ENCODE data around the gene TAAR9. TPM values are rescaled to one million over a fixed set of nuclear protein-coding genes. Genes with fewer than 3 reads are reported as not detected.
A peak's percentile ranks its signal among the peaks of the same experiment; 100 is the strongest.

Gene TAAR9
- total RNA-seq, 1 donor from 2014 or later, result not detected

DNA sequence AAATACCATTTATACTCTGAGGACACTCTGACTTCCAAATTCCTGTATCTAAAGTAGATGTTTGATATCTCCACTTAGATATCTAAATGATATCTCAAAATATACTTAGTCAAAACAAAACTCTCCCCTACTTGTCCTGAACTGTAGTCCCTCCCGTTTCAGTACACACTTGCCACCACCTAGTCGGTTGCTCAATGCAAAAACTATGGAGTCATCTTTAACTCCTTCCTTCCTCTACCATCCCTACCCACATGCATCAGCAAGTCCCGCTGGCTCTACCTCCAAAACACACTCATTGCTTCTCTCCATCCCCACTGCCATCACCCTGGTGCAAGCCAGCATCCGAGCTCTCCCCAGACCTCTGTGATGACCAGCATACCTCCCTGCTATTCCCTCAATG lies 38.3 kb upstream of the TAAR9 start:
- no peaks in the 10 kb centered on the region for H3K9me3 ChIP-seq (ENCODE audit: control insufficient read depth in 3 of 3, low read length in 3 of 3)
- no peak overlapping the region for H3K4me3 ChIP-seq (ENCODE audit: low read length in 3 of 3)
- H3K27me3 ChIP-seq (ENCODE audit: control insufficient read depth in 3 of 3, insufficient read depth in 3 of 3, low read length in 3 of 3), result no peaks in the 10 kb centered on the region
- no peak overlapping the region for H3K27ac ChIP-seq (ENCODE audit: low read depth, low read length)
- no peak overlapping the region for H3K9ac ChIP-seq (ENCODE audit: low read depth in 1 of 3, low read length in 3 of 3)
- H3K4me1 ChIP-seq (ENCODE audit: control insufficient read depth in 3 of 3, insufficient read depth in 3 of 3, low read length in 3 of 3), result peaks cover 0 to 5% (median under 1%) of the 10 kb centered on the region in 3 donors
- H3K36me3 ChIP-seq (ENCODE audit: control insufficient read depth in 3 of 3, insufficient read depth in 3 of 3, low read length in 3 of 3), result peaks cover 3 to 20% (median 16%) of the 10 kb centered on the region in 3 donors

DNA sequence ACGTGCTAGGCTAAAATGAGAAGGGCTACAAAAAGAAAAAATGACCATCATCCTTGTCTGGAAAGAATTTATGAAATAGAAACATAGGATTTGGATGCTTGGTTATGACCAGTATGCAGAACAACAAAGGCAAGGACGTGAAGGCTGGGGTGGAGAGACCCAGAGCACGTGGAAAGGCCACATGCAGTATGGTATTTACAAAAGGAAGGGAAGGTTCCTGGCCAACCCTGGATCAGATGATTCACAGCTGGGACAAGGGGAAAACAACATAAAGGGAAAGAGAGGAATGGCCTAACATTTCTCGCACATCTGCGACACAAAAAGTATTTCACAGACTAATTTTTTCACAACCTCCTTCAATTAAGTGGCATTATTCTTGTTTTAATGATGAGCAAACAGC lies 33.3 kb upstream of the TAAR9 start:
- no peaks in the 10 kb centered on the region for H3K9me3 ChIP-seq (ENCODE audit: control insufficient read depth in 3 of 3, low read length in 3 of 3)
- H3K27me3 ChIP-seq (ENCODE audit: control insufficient read depth in 3 of 3, insufficient read depth in 3 of 3, low read length in 3 of 3), result no peaks in the 10 kb centered on the region
- H3K27ac ChIP-seq (ENCODE audit: low read depth, low read length), result no peak overlapping the region
- no peak overlapping the region for H3K9ac ChIP-seq (ENCODE audit: low read depth in 1 of 3, low read length in 3 of 3)
- peaks cover 5 to 22% (median 9%) of the 10 kb centered on the region in 3 donors for H3K4me1 ChIP-seq (ENCODE audit: control insufficient read depth in 3 of 3, insufficient read depth in 3 of 3, low read length in 3 of 3)
- no peak overlapping the region for H3K4me3 ChIP-seq (ENCODE audit: low read length in 3 of 3)
- H3K36me3 ChIP-seq (ENCODE audit: control insufficient read depth in 3 of 3, insufficient read depth in 3 of 3, low read length in 3 of 3), result peaks cover 3 to 16% (median 9%) of the 10 kb centered on the region in 3 donors

DNA sequence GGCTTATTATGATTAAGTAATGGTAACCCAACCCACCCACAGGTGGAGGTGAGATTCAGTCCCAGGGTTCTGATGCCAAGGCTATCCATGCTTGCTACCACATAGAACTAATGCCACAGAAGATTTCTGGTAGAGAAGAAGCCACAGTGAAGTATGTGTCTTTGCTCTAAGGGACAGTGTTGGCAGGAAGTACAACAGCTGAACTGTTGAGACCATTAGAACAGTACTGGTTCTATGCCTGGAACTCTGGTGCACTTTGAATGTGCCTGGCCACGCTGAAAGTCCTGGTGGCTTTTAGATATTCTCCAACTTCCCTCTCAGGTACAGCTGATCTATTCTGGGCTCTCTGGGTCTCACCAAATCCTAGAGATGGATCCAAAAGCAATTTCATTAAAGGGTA lies 32.9 kb upstream of the TAAR9 start:
- H3K4me3 ChIP-seq (ENCODE audit: low read length in 3 of 3), result no peak overlapping the region
- no peaks in the 10 kb centered on the region for H3K9me3 ChIP-seq (ENCODE audit: control insufficient read depth in 3 of 3, low read length in 3 of 3)
- peaks cover 5 to 22% (median 9%) of the 10 kb centered on the region in 3 donors for H3K4me1 ChIP-seq (ENCODE audit: control insufficient read depth in 3 of 3, insufficient read depth in 3 of 3, low read length in 3 of 3)
- H3K27me3 ChIP-seq (ENCODE audit: control insufficient read depth in 3 of 3, insufficient read depth in 3 of 3, low read length in 3 of 3), result no peaks in the 10 kb centered on the region
- H3K9ac ChIP-seq (ENCODE audit: low read depth in 1 of 3, low read length in 3 of 3), result no peak overlapping the region
- peaks cover 3 to 16% (median 9%) of the 10 kb centered on the region in 3 donors for H3K36me3 ChIP-seq (ENCODE audit: control insufficient read depth in 3 of 3, insufficient read depth in 3 of 3, low read length in 3 of 3)
- H3K27ac ChIP-seq (ENCODE audit: low read depth, low read length), result no peak overlapping the region

DNA sequence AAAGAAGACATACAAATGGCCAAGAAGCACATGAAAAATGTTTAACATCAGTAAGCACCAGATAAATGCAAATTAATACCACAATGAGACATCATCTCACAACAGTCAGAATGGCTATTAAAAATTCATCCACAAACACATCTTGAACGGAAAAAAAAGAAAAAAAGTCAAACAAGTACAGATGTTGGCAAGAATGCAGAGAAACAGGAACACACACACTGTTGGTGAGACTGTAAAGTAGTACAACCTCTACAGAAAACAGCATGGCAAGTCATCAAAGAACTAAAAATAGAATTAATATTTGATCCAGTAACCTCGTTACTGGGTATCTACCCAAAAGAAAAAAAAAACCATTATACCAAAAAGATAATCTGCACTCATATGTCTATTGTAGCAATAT lies 31.6 kb upstream of the TAAR9 start:
- Histone ChIP-seq H3K4me3 (ENCODE audit: low read length in 3 of 3) (no peak overlapping the region), H3K9me3 (ENCODE audit: control insufficient read depth in 3 of 3, low read length in 3 of 3) (no peaks in the 10 kb centered on the region), H3K36me3 (ENCODE audit: control insufficient read depth in 3 of 3, insufficient read depth in 3 of 3, low read length in 3 of 3) (peaks cover 0 to 6% (median 5%) of the 10 kb centered on the region in 3 donors), H3K27ac (ENCODE audit: low read depth, low read length) (no peak overlapping the region), H3K9ac (ENCODE audit: low read depth in 1 of 3, low read length in 3 of 3) (no peak overlapping the region), H3K27me3 (ENCODE audit: control insufficient read depth in 3 of 3, insufficient read depth in 3 of 3, low read length in 3 of 3) (no peaks in the 10 kb centered on the region), H3K4me1 (ENCODE audit: control insufficient read depth in 3 of 3, insufficient read depth in 3 of 3, low read length in 3 of 3) (peaks cover 5 to 31% (median 9%) of the 10 kb centered on the region in 3 donors)

DNA sequence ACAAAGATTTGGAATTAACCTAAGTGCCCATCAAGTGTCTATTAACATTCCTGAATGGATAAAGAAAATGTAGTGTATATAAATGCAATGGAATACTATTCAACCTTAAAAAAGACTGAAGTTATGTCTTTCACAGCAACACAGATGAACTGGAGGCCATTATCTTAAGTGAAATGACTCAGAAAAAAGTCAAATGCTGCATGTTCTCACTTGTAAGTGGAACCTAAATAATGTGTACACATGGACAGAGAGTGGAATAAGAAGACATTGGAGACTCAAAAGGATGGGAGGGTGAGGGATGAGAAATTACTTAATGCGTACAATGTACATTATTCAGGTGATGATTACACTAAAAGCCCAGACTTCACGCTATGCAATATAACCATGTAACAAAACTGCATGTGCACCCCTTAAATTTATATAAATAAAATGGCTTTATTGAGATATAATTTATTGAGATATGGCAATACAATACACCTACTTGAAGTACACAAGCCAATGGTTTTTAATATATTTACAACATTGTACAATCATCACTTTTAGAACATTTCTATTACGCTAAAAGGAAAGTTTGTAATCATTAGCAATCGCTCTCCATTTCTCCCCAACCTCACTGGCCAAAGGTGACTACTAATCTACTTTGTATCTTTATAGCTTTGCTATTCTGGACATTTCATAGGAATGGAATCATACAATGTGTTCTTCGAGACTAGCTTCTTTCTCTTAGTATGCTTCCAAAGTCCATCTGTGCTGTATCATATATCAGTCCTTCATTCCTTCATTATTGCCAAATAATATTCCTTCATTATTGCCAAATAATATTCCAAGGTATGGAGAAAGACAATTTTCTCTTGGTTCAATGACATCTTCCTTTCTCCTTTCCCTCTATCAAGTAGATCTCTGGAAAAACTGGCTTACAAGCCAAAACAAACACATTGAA lies 30.9 kb upstream of the TAAR9 start:
- H3K27ac ChIP-seq (ENCODE audit: low read depth, low read length), result no peak overlapping the region
- H3K4me3 ChIP-seq (ENCODE audit: low read length in 3 of 3), result no peak overlapping the region
- H3K36me3 ChIP-seq (ENCODE audit: control insufficient read depth in 3 of 3, insufficient read depth in 3 of 3, low read length in 3 of 3), result peaks cover 0 to 3% (median 0%) of the 10 kb centered on the region in 3 donors
- H3K4me1 ChIP-seq (ENCODE audit: control insufficient read depth in 3 of 3, insufficient read depth in 3 of 3, low read length in 3 of 3), result peaks cover 5 to 36% (median 13%) of the 10 kb centered on the region in 3 donors
- no peaks in the 10 kb centered on the region for H3K9me3 ChIP-seq (ENCODE audit: control insufficient read depth in 3 of 3, low read length in 3 of 3)
- no peaks in the 10 kb centered on the region for H3K27me3 ChIP-seq (ENCODE audit: control insufficient read depth in 3 of 3, insufficient read depth in 3 of 3, low read length in 3 of 3)
- H3K9ac ChIP-seq (ENCODE audit: low read depth in 1 of 3, low read length in 3 of 3), result no peak overlapping the region

DNA sequence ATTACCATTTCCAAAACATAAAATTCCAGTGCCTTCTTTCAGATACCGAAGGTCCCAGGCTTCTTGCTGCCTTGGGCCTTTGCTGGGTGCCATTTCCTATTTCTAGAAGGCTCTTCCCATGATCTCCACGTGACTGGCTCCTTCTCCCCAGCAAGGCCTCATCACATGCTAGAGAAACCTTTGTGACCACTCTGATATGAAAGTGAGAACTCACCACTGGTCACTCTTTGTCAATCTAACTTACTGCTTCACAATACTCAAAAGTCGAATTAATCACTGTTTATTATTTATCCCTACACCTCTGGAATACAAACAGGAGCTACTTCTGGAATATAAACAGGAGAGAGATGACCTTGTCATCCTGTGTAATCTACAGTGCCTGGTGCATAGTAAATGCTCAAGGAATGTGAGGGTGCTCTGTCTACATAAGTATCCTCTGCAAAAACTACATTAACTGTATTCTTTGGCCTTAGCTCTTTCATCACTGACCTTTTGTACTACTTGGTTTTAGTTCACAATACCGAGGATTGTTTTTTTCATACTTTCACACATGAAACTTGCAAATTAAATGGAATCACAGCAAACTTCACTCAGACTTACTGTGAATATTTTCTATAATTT lies 26.8 kb upstream of the TAAR9 start:
- H3K27me3 ChIP-seq (ENCODE audit: control insufficient read depth in 3 of 3, insufficient read depth in 3 of 3, low read length in 3 of 3), result no peaks in the 10 kb centered on the region
- peak overlapping the region; percentile 59 for H3K27ac ChIP-seq (ENCODE audit: low read depth, low read length)
- H3K36me3 ChIP-seq (ENCODE audit: control insufficient read depth in 3 of 3, insufficient read depth in 3 of 3, low read length in 3 of 3), result no peaks in the 10 kb centered on the region
- H3K4me3 ChIP-seq (ENCODE audit: low read length in 3 of 3), result peak overlapping the region; percentile 63 to 97 (median 92)
- peak overlapping the region in 1 of 3 donors; percentile 70 for H3K9ac ChIP-seq (ENCODE audit: low read depth in 1 of 3, low read length in 3 of 3)
- H3K9me3 ChIP-seq (ENCODE audit: control insufficient read depth in 3 of 3, low read length in 3 of 3), result no peaks in the 10 kb centered on the region
- H3K4me1 ChIP-seq (ENCODE audit: control insufficient read depth in 3 of 3, insufficient read depth in 3 of 3, low read length in 3 of 3), result peaks cover 4 to 29% (median 4%) of the 10 kb centered on the region in 3 donors

DNA sequence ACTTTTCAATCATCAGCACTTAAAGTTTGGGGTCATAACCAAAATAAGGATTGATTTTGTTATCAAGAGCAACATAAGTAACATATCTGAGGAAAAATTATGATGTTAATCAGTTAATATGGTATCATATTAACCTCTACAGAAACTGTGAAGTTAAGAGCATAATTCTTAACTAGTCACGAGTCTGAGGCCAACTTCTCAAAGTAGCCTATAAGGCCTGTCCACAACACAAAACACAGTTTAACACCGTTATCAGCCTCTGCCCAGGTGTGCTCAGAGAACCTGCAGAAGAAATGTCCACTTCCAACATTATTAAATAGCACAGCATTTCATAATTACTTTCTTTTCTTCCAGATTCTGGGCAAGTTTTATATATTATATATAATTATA lies 26.3 kb upstream of the TAAR9 start:
- Histone ChIP-seq H3K9ac (ENCODE audit: low read depth in 1 of 3, low read length in 3 of 3) (peak overlapping the region in 1 of 3 donors; percentile 70), H3K9me3 (ENCODE audit: control insufficient read depth in 3 of 3, low read length in 3 of 3) (no peaks in the 10 kb centered on the region), H3K27me3 (ENCODE audit: control insufficient read depth in 3 of 3, insufficient read depth in 3 of 3, low read length in 3 of 3) (no peaks in the 10 kb centered on the region), H3K27ac (ENCODE audit: low read depth, low read length) (peak overlapping the region; percentile 59), H3K4me1 (ENCODE audit: control insufficient read depth in 3 of 3, insufficient read depth in 3 of 3, low read length in 3 of 3) (peaks cover 4 to 26% (median 4%) of the 10 kb centered on the region in 3 donors), H3K36me3 (ENCODE audit: control insufficient read depth in 3 of 3, insufficient read depth in 3 of 3, low read length in 3 of 3) (no peaks in the 10 kb centered on the region), H3K4me3 (ENCODE audit: low read length in 3 of 3) (peak overlapping the region; percentile 63 to 97 (median 92))

DNA sequence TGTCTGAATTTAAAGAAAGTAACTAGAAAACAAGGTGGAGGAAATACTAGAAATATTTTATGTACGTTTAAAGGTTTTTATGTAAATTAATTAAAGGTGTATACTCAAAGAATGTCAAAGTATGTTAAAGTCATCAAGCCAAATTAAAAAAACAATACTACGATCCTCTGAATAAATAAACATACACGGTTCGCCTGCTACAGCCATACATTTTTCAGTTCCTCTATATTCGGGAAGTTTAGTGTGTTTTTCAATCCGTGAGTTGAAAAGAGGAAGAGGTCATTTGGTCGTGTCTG lies 25.8 kb upstream of the TAAR9 start:
- H3K27ac ChIP-seq (ENCODE audit: low read depth, low read length), result peak overlapping the region; percentile 59
- H3K27me3 ChIP-seq (ENCODE audit: control insufficient read depth in 3 of 3, insufficient read depth in 3 of 3, low read length in 3 of 3), result no peaks in the 10 kb centered on the region
- H3K4me1 ChIP-seq (ENCODE audit: control insufficient read depth in 3 of 3, insufficient read depth in 3 of 3, low read length in 3 of 3), result peaks cover 4 to 26% (median 4%) of the 10 kb centered on the region in 3 donors
- H3K9me3 ChIP-seq (ENCODE audit: control insufficient read depth in 3 of 3, low read length in 3 of 3), result no peaks in the 10 kb centered on the region
- H3K36me3 ChIP-seq (ENCODE audit: control insufficient read depth in 3 of 3, insufficient read depth in 3 of 3, low read length in 3 of 3), result no peaks in the 10 kb centered on the region
- peak overlapping the region; percentile 63 to 97 (median 92) for H3K4me3 ChIP-seq (ENCODE audit: low read length in 3 of 3)
- peak overlapping the region; percentile 70 to 92 (median 79) for H3K9ac ChIP-seq (ENCODE audit: low read depth in 1 of 3, low read length in 3 of 3)

DNA sequence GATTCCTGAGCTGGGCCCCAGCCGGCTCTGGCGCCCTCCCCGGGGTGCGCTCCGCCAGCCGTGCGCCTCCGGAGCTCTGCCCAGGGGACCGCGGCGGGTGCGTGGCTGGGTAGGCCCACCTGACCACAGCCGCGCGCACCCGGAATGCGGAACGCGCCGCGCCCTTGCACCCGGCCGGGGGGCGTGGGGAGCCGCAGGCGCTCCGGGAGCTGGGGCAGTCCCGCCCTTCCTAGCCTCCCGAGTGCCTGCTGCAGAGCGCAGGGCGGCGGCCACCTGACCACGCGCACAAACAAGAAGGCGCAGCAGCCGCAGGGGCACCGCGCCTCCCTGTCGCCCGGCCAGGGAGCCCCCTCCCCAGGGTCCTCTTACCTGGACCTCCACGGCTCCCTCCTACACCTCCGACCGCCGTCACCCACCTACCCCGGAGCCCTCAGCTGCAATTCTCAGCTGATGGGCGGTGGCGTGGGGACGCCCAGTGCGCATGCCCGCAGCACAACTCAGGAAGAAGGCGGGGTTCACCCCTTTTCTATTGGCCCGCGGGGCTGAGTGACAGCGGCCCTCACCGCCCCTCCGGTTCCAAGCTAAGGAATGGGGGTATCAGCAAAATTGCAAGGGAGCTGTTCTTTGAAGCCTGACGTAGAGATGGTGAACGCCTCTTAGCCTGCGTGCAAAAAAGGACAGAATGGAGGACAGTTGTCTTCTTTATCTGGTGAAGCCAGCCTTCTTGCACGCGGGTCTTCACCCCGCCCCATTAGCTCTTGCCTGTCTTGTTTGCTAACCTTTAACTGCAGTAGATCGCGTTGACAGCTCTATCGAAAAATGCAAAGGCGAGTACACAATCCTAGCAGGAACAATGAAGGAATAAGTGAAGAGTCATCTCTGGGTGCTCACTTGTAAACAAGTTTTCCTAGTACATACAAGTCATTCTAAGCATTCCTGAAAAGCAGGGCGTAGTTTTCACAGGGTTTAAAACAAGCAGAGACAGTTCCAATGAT lies 25.1 kb upstream of the TAAR9 start, which contains the start of gene STX7:
TSS of gene STX7 (minus strand) at position 479 of the 995 bp plus-strand sequence. CDS start 9,586 bp downstream, outside the sequence.
- no peaks in the 10 kb centered on the region for H3K36me3 ChIP-seq (ENCODE audit: control insufficient read depth in 3 of 3, insufficient read depth in 3 of 3, low read length in 3 of 3)
- no peaks in the 10 kb centered on the region for H3K9me3 ChIP-seq (ENCODE audit: control insufficient read depth in 3 of 3, low read length in 3 of 3)
- H3K27ac ChIP-seq (ENCODE audit: low read depth, low read length), result peak within 1 kb of the TSS; percentile 59
- H3K9ac ChIP-seq (ENCODE audit: low read depth in 1 of 3, low read length in 3 of 3), result peak within 1 kb of the TSS; percentile 70 to 92 (median 79)
- peaks cover 4 to 22% (median 4%) of the 10 kb centered on the region in 3 donors for H3K4me1 ChIP-seq (ENCODE audit: control insufficient read depth in 3 of 3, insufficient read depth in 3 of 3, low read length in 3 of 3)
- H3K27me3 ChIP-seq (ENCODE audit: control insufficient read depth in 3 of 3, insufficient read depth in 3 of 3, low read length in 3 of 3), result no peaks in the 10 kb centered on the region
- peak within 1 kb of the TSS; percentile 63 to 97 (median 92) for H3K4me3 ChIP-seq (ENCODE audit: low read length in 3 of 3)

All from skeletal muscle tissue (tissue), 4 donors.